Stimulated activated CD8-positive, alpha-beta memory T cell treated with anti-CD3 and anti-CD28 coated beads, Interleukin-2, amount 100 ng/mL, for 1 hour (primary cell): Measurements from ENCODE around the gene UNC119B.
"Not testable (repeated sequence)": the region's sequence is repeated elsewhere in the genome, so short reads cannot be mapped to it uniquely, and the experiment has no call there.

Source experiments
- DNase-seq, 2 donors: peaks; one replicate each; pipeline ENCODE4 v3.0.0-alpha.2; 2020; ENCODE audit warnings: low read depth in 2 of 2

UNC119B gene

DNA sequence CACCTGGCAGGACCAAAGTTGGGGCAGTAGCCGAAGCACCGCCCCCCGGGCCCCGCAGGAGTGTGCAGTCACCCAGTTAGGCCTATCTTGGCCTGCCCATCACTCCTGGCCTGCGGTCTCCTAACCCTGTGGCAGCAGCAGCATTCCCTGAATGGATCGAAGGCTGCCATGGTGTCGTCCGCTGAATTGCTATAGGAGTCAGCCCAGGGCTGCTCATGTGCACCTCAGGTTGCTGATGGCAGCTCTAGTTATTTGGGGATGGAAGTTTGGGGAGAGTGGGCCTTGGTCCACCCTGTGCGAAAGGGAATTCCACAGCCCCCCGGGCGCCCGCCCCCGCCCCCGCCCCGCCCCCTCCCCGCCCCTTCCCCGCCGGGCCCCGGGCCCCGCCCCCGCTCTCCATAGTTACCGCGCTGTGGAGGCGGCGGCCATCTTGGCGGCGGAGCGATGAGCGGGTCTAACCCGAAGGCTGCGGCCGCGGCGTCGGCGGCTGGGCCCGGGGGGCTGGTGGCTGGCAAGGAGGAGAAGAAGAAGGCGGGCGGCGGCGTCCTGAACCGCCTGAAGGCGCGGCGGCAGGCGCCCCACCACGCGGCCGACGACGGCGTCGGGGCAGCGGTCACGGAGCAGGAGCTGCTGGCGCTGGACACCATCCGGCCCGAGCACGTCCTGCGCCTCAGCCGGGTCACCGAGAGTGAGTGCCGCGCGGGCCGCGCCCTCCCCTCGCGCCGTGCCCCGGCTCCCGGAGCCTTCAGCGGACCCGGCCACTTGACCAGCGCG, at the start of gene UNC119B:
Gene UNC119B, plus strand, starts transcription at position 428 of the 774 bp plus-strand sequence. Its CDS starts 17 bp downstream, at position 445.
- peak; percentile 53 to 66 for DNase-seq

DNA sequence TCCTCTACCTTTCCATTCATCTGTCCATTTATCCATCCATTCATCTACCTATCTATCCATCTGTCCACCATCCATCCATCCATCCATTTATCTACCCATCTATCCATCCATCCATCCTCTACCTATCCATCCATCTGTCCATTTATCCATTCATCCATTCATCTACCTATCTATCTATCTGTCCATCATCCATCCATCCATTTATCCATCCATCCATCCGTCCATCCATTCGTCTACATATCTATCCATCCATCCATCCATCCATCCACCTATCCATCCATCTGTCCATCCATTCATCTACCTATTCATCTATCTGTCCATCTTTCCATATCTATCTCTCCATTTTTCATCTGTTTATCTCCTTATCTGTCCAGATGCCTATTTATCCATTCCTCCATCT, 48.8 kb upstream of the UNC119B start:
- DNase-seq = no peak

DNA sequence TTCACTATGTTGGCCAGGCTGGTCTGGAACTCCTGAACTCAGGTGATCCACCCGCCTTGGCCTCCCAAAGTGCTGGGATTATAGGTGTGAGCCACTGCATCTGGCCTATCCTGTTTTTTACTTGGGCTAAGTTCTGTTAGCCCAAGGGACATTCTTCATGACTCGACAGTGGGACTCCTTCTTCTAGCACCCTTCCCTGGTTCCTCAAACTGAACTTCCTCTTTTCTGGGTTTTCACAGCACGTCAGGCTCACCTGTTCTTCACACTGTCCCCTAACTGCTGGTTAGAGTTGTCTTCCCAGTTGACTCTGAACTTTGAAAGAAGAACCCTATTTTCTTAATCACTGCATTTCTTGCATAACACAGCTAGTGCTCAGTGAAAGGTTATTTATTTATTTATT, 47.4 kb upstream of the UNC119B start:
- no peak for DNase-seq

DNA sequence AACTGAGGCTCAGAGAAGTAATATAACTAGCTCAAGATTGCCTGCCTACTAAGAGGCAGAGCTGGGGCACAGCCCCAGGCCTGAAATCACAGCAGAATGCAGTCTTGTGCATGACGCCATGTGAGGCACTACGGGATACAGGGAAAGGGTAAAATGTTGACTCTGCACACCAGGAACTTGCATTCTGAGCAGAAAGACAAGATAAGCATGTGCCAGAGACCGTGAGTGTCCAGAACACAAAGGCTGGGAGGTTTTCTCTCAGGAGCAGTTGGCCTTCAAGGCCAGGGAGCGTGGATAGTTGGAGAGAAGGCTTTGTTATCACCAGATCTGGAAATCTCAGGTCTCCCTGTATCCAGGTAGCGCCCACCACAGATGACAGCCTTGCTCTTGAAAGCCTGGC, 46.5 kb upstream of the UNC119B start:
- no peak for DNase-seq

DNA sequence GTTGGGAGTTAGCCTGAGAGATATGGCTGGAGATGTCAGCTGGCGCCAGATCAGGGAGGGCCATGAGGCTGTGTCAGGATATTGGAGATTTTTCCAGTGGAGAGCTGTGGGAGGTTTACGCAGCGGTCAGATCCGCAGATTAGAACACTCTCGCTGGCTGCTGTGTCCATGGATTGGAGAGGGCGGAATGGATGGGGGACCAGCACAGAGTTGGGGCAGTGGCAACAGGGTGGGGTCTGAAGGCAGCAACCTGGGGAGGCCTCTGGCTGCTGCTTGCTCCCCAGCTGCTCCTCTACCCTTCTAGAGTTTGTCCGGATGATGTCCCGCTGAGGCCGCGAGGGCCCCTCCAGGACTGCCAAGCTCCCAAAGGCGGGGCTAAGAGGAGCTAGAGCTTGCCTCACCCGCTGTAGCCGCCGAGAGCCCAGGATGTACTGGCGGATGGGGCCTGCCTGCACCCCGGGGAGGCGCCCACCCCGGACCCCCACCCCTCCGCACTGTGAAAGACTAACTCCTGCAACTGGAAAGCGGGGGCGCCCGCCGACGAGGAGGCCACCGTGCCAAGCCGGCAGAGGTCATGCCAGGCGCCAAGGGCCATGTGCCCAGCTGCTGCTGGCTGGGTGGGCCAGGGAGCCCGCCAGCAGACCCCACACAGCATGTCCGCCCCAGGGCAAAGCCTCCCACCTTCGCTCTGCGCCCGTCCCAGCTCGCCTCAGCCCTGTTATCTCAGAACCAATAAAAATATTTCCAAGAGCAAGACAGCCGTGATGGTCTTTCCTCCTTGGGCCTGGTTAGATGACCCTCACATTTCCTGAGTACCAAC, 43.5 kb upstream of the UNC119B start:
- DNase-seq = no peak

DNA sequence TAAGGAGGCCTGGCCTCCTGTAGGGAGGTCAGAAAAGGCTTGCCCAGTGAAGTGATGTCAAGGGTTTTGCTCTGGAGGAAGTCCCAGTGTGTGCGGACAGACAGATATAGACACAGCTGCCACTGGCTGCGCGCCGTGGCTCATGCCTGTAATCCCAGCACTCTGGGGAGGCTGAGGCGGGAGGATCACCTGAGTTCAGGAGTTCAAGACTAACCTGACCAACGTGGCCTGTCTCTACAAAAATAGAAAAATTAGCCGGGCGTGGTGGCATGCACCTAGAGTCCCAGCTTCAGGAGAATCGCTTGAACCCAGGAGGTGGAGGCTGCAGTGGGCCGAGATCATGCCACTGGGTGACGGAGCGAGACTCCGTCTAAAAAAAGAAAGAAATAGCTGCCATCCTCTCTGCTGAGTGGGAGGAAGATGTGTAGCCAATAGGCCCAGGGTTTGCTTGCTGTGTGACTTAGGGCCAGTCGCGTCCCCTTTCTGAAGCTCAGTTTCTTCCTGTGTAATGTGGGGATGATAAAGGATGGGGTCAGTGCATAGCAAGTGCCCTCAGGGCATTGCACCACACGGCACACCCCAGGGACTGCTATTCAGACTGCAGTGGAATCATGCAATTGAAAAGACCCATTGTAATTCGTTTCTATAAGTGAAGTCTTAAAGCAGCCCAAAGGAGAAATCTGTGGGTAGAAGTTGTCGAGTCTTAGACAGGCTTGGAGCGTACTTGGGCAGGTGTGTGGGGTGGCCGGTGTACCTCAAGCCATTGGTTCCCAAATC, 42.0 kb upstream of the UNC119B start:
- DNase-seq = no peak

DNA sequence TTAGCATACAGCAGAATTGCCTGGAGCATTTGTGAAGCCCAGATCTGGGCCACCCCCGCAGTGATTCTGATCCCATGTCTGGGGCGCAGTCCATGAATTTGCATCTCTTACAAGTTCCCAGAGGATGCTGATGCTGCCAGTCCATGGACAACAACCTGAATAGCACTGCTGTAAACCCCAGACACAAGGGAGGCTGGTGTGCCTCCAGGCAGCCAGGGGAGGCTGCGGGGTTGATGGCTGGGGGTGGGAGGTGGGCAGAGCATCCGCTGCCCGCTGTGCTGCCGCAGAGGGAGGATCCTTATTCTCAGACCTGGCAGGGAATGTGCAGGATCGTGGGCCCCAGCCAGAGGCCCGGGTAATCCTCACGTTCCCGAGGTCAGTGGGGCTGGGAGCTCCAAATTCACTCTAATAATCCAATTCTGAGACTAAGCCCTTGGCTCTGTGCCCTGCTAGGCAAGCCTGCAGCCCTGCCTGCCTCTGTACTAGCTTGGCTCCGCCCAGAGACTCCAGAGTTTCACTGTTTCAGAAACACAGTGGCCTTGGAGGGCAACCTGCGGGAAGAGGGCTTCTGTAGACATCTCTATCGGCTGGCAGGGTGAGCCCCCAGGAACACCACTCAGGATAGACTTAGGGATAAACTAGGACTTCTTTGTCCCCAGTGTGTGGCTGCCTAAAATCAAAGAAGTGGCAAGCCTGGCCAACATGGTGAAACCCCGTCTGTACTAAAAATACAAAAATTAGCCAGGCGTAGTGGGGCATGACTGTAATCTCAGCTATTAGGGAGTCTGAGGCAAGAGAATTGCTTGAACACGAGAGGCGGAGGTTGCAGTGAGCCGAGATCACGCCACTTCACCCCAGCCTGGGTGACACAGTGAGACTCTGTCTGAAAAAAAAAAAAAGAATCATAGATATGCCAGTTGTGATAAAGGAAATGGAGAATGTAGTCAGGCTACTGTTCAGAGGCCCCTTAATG, 41.1 kb upstream of the UNC119B start:
- DNase-seq = no peak

DNA sequence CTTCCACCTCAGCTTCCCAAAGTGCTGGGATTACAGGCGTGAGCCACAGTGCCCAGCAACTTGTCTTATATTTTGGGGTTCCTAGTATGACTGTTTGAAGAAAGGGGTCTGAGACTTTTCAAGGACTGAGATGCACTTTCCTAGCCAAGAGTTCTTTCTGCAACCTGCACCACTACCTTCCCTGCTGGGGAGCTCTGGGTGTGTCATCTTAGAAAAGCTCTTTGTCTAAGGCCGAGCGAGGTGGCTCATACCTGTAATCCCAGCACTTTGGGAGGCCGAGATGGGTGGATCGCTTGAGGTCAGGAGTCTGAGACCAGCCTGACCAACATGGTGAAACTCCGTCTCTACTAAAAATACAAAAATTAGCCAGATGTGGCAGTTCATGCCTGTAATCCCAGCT, 40.0 kb upstream of the UNC119B start:
- DNase-seq = not testable (repeated sequence)

DNA sequence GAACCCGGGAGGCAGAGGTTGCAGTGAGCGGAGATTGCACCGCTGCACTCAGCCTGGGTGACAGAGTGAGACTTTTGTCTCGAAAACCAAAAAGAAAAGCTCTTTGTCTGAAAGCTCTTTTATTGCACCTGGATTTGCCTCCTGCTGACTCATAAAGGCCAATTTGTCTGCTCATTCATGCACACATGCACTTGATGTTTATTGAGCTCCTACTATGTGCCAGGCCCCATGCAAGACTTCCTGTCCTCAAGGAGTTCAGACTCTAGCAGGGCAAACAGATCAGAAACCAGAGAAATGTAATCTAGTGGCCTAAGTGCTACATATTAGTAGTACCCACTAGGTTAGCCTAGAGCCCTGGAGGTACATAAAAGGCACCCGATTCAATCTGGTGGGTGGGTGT, 39.6 kb upstream of the UNC119B start:
- DNase-seq = no peak

DNA sequence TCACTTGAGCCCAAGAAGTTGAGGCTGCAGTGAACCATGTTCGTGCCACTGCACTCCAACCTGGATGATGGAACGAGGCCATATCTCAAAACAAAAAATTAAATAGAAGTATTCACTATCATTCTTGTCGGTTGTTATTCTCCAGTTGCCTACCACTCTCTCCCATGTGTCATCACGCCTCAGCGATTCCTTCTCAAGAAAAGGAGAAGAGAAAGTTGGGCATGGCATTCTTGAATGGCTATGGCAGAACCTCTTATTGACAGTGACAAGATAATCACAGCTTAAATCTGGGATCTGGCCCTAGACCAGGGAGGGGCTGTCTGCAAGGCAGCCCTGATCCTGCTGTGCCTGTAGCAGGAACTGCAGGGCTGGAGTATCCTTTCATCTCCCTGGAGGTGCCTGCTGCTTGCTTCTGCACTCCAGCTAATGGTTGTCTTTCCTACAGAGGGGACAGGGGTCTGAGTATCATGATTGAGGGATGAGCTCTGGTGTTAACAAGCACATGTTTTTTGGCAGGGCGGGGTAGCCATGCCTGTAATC, 36.1 kb upstream of the UNC119B start:
- DNase-seq = no peak

DNA sequence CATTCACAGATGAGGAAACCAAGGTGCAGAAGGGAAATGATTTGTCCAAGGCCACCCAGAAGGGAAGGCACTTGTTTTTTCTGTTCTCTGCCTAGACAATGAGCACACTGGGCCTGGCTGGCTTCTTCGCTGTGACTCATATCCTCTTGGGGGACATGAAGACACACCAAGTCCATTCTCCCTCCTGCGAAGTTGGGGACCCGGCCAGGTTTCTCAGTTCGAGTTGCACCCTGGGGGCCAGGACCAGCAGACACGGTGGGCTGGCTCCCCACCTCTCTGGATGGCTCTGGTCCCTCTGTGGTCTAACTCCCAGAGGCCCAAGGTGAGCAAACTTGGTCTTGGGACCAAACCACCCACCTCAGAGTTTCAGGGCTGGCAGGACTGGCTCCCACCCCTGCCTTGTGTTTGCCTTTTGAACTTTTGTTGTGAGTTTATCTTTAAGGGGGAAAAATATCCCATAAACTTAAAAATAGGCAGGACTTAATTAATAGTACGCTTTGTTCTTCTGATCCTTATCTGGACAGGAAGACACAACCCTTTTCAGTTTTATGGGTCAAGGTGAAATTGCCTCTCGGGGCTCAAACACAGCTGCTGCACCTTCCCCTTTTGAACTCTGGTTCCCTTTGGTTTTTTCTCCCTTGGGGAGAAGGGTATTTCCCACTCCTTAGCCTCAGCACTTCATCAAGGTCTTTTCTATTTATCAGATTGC, 32.3 kb upstream of the UNC119B start:
- DNase-seq = no peak

DNA sequence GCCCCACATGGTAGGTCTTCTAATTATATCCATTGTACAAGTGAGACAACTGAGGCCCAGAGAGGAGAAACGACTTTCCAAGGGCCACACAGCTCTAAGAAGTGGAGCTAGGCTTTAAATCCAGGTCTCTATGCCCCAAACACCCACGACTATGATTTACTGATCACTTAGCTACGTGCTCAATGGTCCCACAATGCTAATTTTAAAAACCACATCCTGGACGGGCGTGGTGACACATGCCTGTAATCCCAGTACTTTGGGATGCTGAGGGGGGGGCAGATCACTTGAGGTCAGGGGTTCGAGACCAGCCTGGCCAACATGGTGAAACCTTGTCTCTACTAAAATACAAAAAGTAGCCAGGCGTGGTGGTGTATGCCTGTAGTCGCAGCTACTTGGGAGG, 31.7 kb upstream of the UNC119B start:
- no peak for DNase-seq

DNA sequence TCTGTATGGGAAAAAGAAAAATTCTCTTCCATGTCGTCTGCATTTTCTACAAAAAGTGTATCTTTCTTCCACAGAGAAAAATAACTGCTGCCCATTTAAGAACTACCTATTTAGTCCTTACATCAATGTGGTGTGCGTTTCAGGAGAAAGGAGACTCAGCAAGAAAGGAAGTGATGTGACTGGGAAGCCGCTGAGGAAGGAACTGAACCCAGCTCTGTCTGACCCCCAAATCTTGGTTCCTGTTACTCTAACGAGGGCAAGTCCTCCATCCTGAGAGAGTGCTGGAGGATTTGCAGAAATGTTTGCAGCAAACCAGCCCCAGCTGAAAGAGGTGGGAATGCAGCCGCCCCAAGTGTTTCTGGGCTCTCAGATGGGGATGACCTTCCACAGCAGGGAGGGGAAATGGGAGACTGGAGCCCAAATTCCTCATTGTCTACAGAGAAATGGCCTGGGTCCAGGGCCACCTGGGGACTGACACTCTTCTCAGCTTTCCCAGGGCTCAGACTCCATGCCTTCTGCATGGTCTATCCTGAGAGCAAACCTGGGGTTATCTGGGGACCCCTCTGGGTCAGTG, 30.0 kb upstream of the UNC119B start:
- no peak for DNase-seq

DNA sequence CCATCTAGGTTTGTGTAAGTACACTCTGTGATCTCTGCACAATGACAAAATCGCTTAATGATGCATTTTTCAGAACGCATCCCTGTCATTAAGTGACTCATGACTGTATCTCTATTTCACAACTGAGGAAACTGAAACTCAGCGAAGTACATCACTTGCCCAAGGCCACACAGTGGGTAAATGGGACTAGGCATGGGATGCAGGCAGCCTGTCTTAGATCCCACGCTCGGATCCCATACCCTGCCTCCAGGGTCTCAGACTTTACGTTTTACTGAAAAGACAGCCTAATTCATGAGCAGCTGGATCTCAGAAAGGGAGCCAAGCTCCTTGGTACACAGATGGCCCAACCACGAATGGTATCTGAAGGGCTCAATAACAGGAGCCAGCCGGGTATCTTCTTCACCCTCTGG, 25.7 kb upstream of the UNC119B start:
- DNase-seq = no peak

DNA sequence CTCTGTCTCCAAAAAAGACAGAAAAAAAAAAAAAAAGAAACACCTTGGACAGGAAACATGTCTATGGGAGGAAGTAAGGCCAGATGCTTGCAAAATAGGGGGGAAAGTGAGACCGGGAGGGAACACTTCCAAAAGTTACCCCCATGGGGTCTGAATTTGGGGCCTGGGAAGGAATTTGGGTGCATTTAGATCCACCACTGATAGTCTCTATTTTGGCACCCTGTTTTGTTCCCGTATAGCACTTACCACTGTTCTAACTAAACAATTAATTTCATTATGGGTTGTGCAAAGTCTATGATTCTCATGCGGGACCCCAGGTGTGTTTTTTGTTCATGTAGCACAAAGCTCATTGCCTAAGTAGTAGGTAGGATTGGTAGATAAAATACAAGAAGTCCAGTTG, 24.7 kb upstream of the UNC119B start:
- DNase-seq = no peak

DNA sequence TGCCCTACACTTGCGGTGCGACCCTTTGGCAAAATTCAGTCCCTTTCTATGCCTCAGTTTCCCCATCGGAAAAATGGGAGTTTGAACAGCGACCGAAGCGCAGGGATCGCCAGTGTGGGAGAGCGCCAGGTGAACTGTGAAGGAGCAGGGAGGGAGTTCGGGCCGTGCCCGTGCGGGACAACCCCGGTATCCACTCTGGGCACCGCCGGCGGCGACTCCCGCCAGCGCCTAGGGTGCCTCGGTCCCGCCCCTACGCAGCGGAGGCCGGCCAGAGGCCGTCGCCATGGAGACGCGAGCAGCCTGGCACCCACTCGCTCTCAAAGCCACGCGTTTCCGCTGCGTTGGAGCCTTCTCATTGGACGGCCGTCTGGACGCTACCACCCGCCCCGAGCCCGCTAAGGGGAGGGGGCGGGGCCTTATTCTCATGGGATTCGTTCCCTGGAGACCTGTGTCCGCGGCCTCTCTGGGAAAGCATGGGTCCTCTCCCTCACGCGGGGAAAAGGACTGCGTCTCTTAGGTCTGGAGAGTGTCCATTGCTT, 24.0 kb upstream of the UNC119B start:
- peak; percentile 95 to 97 for DNase-seq

DNA sequence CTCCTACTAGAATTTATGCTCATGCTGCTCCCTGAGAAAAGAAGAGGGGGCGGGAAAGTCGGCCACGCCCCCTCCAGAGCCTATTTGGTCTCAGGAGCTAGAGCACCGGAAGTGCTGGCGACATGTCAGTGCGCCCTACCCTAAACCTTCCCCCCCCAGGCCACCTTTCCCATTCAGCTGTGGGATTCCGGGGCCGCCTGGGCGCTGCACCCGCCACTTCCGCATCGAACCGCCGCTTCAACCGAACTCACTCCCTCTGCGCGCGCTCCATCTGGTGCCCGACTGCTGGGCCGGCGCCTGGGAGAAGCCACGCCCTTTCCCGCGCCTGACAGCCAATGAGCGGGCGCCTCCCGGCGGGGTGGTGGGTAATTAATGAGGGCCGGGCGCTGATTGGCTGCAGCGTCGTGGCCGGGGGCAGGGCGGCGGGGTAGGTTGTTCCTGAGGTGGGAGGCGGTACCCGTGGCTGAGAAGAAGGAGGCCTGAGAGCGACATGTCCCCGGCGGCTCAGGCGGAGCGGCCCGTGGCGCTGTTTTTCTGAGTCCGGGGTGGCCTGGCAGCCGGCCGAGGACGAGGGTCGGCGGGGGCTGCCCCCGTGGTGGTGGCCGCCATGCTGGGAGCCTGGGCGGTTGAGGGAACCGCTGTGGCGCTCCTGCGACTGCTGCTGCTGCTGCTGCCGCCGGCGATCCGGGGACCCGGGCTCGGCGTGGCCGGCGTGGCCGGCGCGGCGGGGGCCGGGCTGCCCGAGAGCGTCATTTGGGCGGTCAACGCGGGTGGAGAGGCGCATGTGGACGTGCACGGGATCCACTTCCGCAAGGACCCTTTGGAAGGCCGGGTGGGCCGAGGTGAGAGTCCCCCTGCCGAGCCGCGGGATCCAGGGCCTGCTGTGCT, 23.3 kb upstream of the UNC119B start, which contains the start of gene MLEC:
Gene MLEC, plus strand, starts transcription at position 460 of the 888 bp plus-strand sequence. Its CDS starts 148 bp downstream, at position 608.
- peak; percentile 99 for DNase-seq

DNA sequence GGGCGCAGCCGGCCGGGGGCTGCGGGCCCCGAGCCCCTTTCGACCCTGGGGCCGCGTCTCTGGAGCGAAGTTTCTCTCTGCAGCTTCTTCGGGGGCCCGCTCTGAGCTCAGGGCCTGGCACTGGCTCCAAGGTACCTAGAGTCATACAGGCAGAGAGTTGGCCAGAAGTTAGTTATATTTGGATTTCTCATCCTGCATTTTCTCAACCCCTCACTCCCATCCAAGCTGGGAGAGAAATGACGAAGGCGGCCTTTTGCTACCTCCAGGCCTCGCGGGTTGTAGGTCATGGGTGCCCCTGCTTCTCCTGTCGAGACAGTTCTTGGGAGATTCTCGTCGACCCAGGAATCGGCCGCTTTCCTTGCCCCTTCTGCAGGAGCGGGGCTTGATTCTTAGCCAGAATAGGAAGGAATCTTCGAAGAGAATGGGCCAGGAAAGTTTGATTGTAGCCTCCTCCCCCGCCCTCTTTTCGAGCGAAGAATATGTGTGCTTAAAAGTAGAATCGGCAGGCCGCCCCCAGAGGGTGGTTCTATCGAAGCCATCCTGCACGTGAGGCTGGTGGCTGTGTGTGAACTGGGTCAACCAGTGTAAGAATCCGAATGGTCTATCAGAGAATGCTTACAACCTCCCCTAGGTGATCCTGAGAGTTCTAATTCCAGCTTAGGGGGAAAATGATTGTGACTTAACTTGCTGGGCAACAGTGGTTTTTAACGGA, 22.5 kb upstream of the UNC119B start:
- no peak for DNase-seq
